K562 (cell line): ENCODE data around the gene NAV2. TPM values are rescaled to one million over a fixed set of nuclear protein-coding genes. Genes with fewer than 3 reads are reported as not detected.
A peak's percentile ranks its signal among the peaks of the same experiment; 100 is the strongest.

ENCODE experiments used
- ATAC-seq: fragments of 200-7000 bp; cut with Tn5 transposase; 3 replicates; pipeline ENCODE4 v1.9.1; 2020; ENCODE audit warnings: moderate library complexity
- BruUV-seq: library from RNA; stranded (reverse); fragments of 400-500 nt; replicated peaks from 2 replicates; lab custom pipeline; 2021; lab: Mats Ljungman, UMichigan
- CTCF ChIA-PET: fragments of 300-600 bp; formaldehyde crosslinking; extraction: SDS; loops from one replicate; lab custom pipeline; 2021; ENCODE audit warnings: low intra/inter-chr PET ratio; lab: Yijun Ruan, JAX
- POLR2A ChIA-PET: fragments of 300-600, 350-650 bp; sonication (Branson Sonifier 250); formaldehyde crosslinking; extraction: SDS; loops from one replicate; lab custom pipeline; 2021; ENCODE audit warnings: antibody characterized with exemption, inconsistent platforms; lab: Yijun Ruan, JAX
- DNase-seq, 4 experiments: peaks; one replicate each; pipeline versions ENCODE4 v3.0.0 to v3.0.0-alpha.2; 2011 to 2018; ENCODE audit warnings: low spot score in 3 of 4, mixed read lengths in 3 of 4; ENCODE audit errors: extremely low read depth in 1 of 4
- FAIRE-seq: peaks from 2 replicates; lab custom pipeline; 2011; peaks lifted over from hg19 to GRCh38; lab: Jason Lieb, UNC
- H2AFZ ChIP-seq: 2 replicates; pipeline ENCODE4 v1.6.0; 2011; ENCODE audit warnings: low read depth, low read length, control low read depth, inconsistent platforms
- H3K27ac ChIP-seq: fragments of 200-600 bp; 3 replicates; pipeline ENCODE4 v1.8.0; 2011; ENCODE audit warnings: low read depth, mild to moderate bottlenecking, control low read depth, inconsistent platforms, low read length, moderate library complexity, mixed read lengths; ENCODE audit errors: extremely low read depth
- H3K27me3 ChIP-seq, 2 experiments: fragments of 300-600 bp in 1 of 2; 2 replicates in 1 of 2; 3 replicates in 1 of 2; pipeline versions ENCODE4 v1.6.0 to v1.8.0; 2011; ENCODE audit warnings: inconsistent platforms in 2 of 2, low read length in 2 of 2, mild to moderate bottlenecking in 1 of 2, mixed read lengths in 1 of 2, moderate library complexity in 1 of 2; ENCODE audit not compliant: control insufficient read depth in 2 of 2, insufficient read depth in 2 of 2
- H3K36me3 ChIP-seq: fragments of 300-600 bp; 3 replicates; pipeline ENCODE4 v1.8.0; 2011; ENCODE audit warnings: mild to moderate bottlenecking, low read length, inconsistent platforms; ENCODE audit not compliant: control insufficient read depth, insufficient read depth
- H3K4me1 ChIP-seq, 2 experiments: fragments of 200-600 bp in 1 of 2; replicated peaks in 1 of 2; 2 replicates in 1 of 2; 3 replicates in 1 of 2; pipeline versions ENCODE4 v1.5.1 to v1.8.0; 2011; ENCODE audit warnings: inconsistent platforms in 2 of 2, low read length in 2 of 2, mild to moderate bottlenecking in 1 of 2, mixed read lengths in 1 of 2, moderate library complexity in 1 of 2; ENCODE audit not compliant: control insufficient read depth in 2 of 2, insufficient read depth in 2 of 2
- H3K4me2 ChIP-seq: 2 replicates; pipeline ENCODE4 v1.6.1; 2011; ENCODE audit warnings: low read length, control low read depth, inconsistent platforms, mixed read lengths; ENCODE audit not compliant: insufficient read depth
- H3K4me3 ChIP-seq: fragments of 200-600 bp; sonication (generic), shearing (Covaris generic); 2 replicates; pipeline ENCODE4 v1.5.1; 2016; ENCODE audit warnings: control low read depth, inconsistent platforms
- H3K79me2 ChIP-seq: fragments of 200-600 bp; 3 replicates; pipeline ENCODE4 v1.8.0; 2011; ENCODE audit warnings: low read length, inconsistent platforms; ENCODE audit not compliant: control insufficient read depth, insufficient read depth
- H3K9ac ChIP-seq, 2 experiments: 2 replicates each; pipeline versions ENCODE4 v1.6.0 to v1.6.1; 2011; ENCODE audit warnings: low read depth in 2 of 2, low read length in 2 of 2, control low read depth in 1 of 2, inconsistent platforms in 1 of 2, mild to moderate bottlenecking in 1 of 2, mixed read lengths in 1 of 2; ENCODE audit not compliant: insufficient read depth in 1 of 2
- H3K9me1 ChIP-seq: one replicate; pipeline ENCODE4 v1.6.0; 2011; ENCODE audit warnings: inconsistent platforms, mild to moderate bottlenecking, low read length, moderate library complexity; ENCODE audit not compliant: control insufficient read depth, insufficient read depth
- H3K9me3 ChIP-seq: replicated peaks from 2 replicates; pipeline ENCODE4 v1.5.1; 2011; ENCODE audit warnings: low read depth, low read length, inconsistent platforms; ENCODE audit not compliant: control insufficient read depth, insufficient read depth
- H4K20me1 ChIP-seq: replicated peaks from 2 replicates; pipeline ENCODE4 v1.6.1; 2011; ENCODE audit warnings: low read length, inconsistent platforms, mixed read lengths; ENCODE audit not compliant: control insufficient read depth, insufficient read depth
- JUND ChIP-seq, 2 experiments: IDR thresholded peaks; 2 replicates in 1 of 2; 3 replicates in 1 of 2; pipeline ENCODE4 v1.6.1; 2011; ENCODE audit warnings: borderline replicate concordance in 2 of 2, low read depth in 2 of 2, low read length in 2 of 2, improper control_type of control experiment in 1 of 2, missing biosample characterization in 1 of 2, missing genetic modification characterization in 1 of 2, missing genetic modification reagents in 1 of 2
- ZNF512 ChIP-seq: IDR thresholded peaks from 2 replicates; pipeline ENCODE4 v1.6.1; 2016; ENCODE audit warnings: missing genetic modification characterization, missing compliant biosample characterization
- WGBS: fragments of 100-300 bp; shearing (Covaris generic); methylation state at CpG from one replicate; pipeline ENCODE4 v1.1.6; 2016; ENCODE audit warnings: low coverage, mixed read lengths; ENCODE audit not compliant: insufficient coverage; ENCODE audit errors: missing lambda C conversion rate; 5-methylcytosine and 5-hydroxymethylcytosine counted together
- in situ Hi-C: fragments of 300-500 bp; cut with MboI; formaldehyde crosslinking; loops from 4 replicates; pipeline ENCODE4 v1.15.0; 2018; ENCODE audit warnings: inconsistent platforms, mixed read lengths
- intact Hi-C: fragments of 100-400 bp; cut with micrococcal nuclease; formaldehyde crosslinking; loops from 2 replicates; pipeline ENCODE4 v1.14.2; 2022
- polyA plus RNA-seq, 8 experiments: library from polyadenylated mRNA; depleted of rRNA in 4 of 8; stranded (reverse) in 5 of 8; unstranded in 3 of 8; fragments of >200 nt; fragmentation: Nextera tagmentation in 2 of 8; fragmentation: Illumina TruSeq in 1 of 8; extraction: Ambion mirVana in 2 of 8; extraction: Trizol in 1 of 8; gene quantifications; 2 replicates each; pipeline versions ENCODE4 v1.2.1 to v1.2.3, GENCODE V29; 2011 to 2014; ENCODE audit warnings: inconsistent platforms in 1 of 8, missing spikeins in 1 of 8
- total RNA-seq, 7 experiments: library from RNA; depleted of rRNA in 6 of 7; stranded (reverse); fragments of >200 nt in 6 of 7; fragmentation: Illumina TruSeq in 2 of 7; extraction: Trizol in 2 of 7; gene quantifications; 2 replicates each; pipeline versions ENCODE4 v1.2.1 to v1.2.3, GENCODE V29; 2011 to 2021; ENCODE audit warnings: low replicate concordance in 1 of 7
- TF ChIP-seq, protein P1 (sequence below): fragments of 250-450 bp; sonication (Bioruptor Pico); IDR thresholded peaks from 2 replicates; pipeline ENCODE4 v1.8.0; 2021; ENCODE audit warnings: moderate library complexity, mild to moderate bottlenecking, inconsistent platforms

Gene NAV2
- total and polyA plus RNA-seq, 9 of the 15 experiments (the other 6 are each of a cell fraction or from before 2014, with no cell fraction given) = 0.03 to 0.35 (median 0.05) TPM

- no peak for TF ChIP-seq JUND (IDR thresholded peaks at IDR 0.05; ENCODE audit: borderline replicate concordance, low read depth, low read length)
- peak; percentile 9; the same call in 1 of the 3 replicates for TF ChIP-seq JUND (tag; IDR thresholded peaks at IDR 0.05; ENCODE audit: borderline replicate concordance, low read depth, low read length)
Observed at GRCh38 chr11:19976281-19976941, 263.8 kb downstream of the NAV2 start (continued).

- H3K9me3 ChIP-seq = no peaks in the 10 kb centered on the region
- no peak for ATAC-seq
- no peak overlapping the region for H3K4me3 ChIP-seq
- H3K27ac ChIP-seq = peak overlapping the region; percentile 89
- no peaks in the 10 kb centered on the region for H3K36me3 ChIP-seq
- H3K9me1 ChIP-seq = no peaks in the 10 kb centered on the region
- H2AFZ ChIP-seq = peak overlapping the region; percentile 87; the same call in 1 of the 2 replicates
- peak overlapping the region in 1 of 2 experiments; percentile 50; a peak in 1 of 4 replicates for H3K9ac ChIP-seq
- 79% methylated on average over 9 of the region's 9 CpGs for WGBS
- POLR2A ChIA-PET = no interaction called here
- FAIRE-seq = no peak
- TF ChIP-seq ZNF512 (tag) = 0 out of 2 replicates have a peak, but pooled peaks have one; percentile 2
- TF ChIP-seq, protein P1, sequence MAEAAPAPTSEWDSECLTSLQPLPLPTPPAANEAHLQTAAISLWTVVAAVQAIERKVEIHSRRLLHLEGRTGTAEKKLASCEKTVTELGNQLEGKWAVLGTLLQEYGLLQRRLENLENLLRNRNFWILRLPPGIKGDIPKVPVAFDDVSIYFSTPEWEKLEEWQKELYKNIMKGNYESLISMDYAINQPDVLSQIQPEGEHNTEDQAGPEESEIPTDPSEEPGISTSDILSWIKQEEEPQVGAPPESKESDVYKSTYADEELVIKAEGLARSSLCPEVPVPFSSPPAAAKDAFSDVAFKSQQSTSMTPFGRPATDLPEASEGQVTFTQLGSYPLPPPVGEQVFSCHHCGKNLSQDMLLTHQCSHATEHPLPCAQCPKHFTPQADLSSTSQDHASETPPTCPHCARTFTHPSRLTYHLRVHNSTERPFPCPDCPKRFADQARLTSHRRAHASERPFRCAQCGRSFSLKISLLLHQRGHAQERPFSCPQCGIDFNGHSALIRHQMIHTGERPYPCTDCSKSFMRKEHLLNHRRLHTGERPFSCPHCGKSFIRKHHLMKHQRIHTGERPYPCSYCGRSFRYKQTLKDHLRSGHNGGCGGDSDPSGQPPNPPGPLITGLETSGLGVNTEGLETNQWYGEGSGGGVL (CRISPR knock-in tag) = no peak
- TF ChIP-seq, all 486 proteins: peak for 1
- H4K20me1 ChIP-seq = no peaks in the 10 kb centered on the region
- intact Hi-C loops = loop anchor here (5.0 kb wide), 1 partner anchor 104 kb away; no protein-coding TSS in a partner anchor
- in situ Hi-C loops = no loop called here
- no peak for DNase-seq
- no peak overlapping the region for H3K4me2 ChIP-seq
- no peaks in the 10 kb centered on the region for H3K79me2 ChIP-seq
- H3K27me3 ChIP-seq = no peaks in the 10 kb centered on the region
- CTCF ChIA-PET = no interaction called here
- BruUV-seq = no TSS peak
- H3K4me1 ChIP-seq = peaks cover 28 to 96% of the 10 kb centered on the region in 2 experiments
Observed at GRCh38 chr11:19977941-19978340, 265.3 kb downstream of the NAV2 start.
